ENCODE data around the gene XPO4. TPM values are rescaled to one million over a fixed set of nuclear protein-coding genes. Genes with fewer than 3 reads are reported as not detected.

XPO4 gene
- total and polyA plus RNA-seq, 2 of the 13 experiments (the other 11 are each of a cell fraction or from before 2014, with no cell fraction given): 8.4 to 24.8 TPM

- in situ Hi-C loops (cut with HindIII; ENCODE audit: extremely low pct_ligation_motif_present, low pct_unique_long_range_greater_than_20kb): no loop called here
- no peak overlapping the region for H3K4me2 ChIP-seq (ENCODE audit: low read depth, low read length)
- no TSS peak for BruUV-seq (replicated peaks)
- DNase-seq (ENCODE audit: low spot score) (no peak), FAIRE-seq (no peak), ATAC-seq (no peak)
- H3K27me3 ChIP-seq (ENCODE audit: control insufficient read depth in 1 of 2, insufficient read depth in 2 of 2, low read length in 2 of 2): no peaks in the 10 kb centered on the region
- no peak overlapping the region for H2AFZ ChIP-seq (ENCODE audit: low read length)
- POLR2A ChIA-PET: no interaction called here
- peaks cover 4% of the 10 kb centered on the region; the same call in 1 of the 2 replicates for H4K20me1 ChIP-seq (ENCODE audit: insufficient read depth, low read length)
- intact Hi-C loops (cut with micrococcal nuclease; ENCODE audit: unreplicated experiment): no loop called here
- 0 out of 2 replicates have a peak, but pooled peaks cover 4% of the 10 kb centered on the region for H3K4me1 ChIP-seq (ENCODE audit: insufficient read depth, low read length)
- H3K79me2 ChIP-seq (ENCODE audit: insufficient read depth, low read length): peaks cover 94% of the 10 kb centered on the region
- peaks cover 0 to 20% of the 10 kb centered on the region in 2 experiments; a peak in 4 of 5 replicates for H3K36me3 ChIP-seq (replicated peaks in 1 of 2; ENCODE audit: control insufficient read depth in 1 of 2, insufficient read depth in 2 of 2, low read length in 2 of 2)
- no peak overlapping the region for H3K9ac ChIP-seq (ENCODE audit: insufficient read depth, low read depth, low read length)
- CTCF ChIA-PET (ENCODE audit: low intra/inter-chr PET ratio, low total read pairs): no interaction called here
- no peaks in the 10 kb centered on the region for H3K9me3 ChIP-seq (ENCODE audit: low read length)
- H3K4me3 ChIP-seq (replicated peaks in 1 of 3; ENCODE audit: insufficient read depth in 1 of 3, low read depth in 2 of 3, low read length in 3 of 3): no peak overlapping the region
- 90% methylated on average over 2 of the region's 2 CpGs for WGBS (ENCODE audit: low lambda C conversion rate)
- H3K27ac ChIP-seq (ENCODE audit: extremely low read length, insufficient read depth, low read length): no peak overlapping the region
- no peak for TF ChIP-seq REXO4 (CRISPR knock-in tag; IDR thresholded peaks at IDR 0.05; ENCODE audit: borderline replicate concordance)
Measured at GRCh38 chr13:20894245-20894644, 8.3 kb downstream of the XPO4 start.

GRCh38 chr13:20891768-20892167 is 10.8 kb downstream of the XPO4 start:
- no peak for FAIRE-seq
- intact Hi-C loops (cut with micrococcal nuclease; ENCODE audit: unreplicated experiment): no loop called here
- WGBS (ENCODE audit: low lambda C conversion rate): 97% methylated on average over 7 of the region's 7 CpGs

More at GRCh38 chr13:20891768-20892167, 10.8 kb downstream of the XPO4 start:
- TF ChIP-seq HBP1 (CRISPR knock-in tag; IDR thresholded peaks at IDR 0.05; ENCODE audit: low read depth) (no peak), ZNF121 (CRISPR knock-in tag; IDR thresholded peaks at IDR 0.05) (peak; percentile 77)
- H3K4me3 ChIP-seq (replicated peaks in 1 of 3; ENCODE audit: insufficient read depth in 1 of 3, low read depth in 2 of 3, low read length in 3 of 3): no peak overlapping the region
- no peak overlapping the region for H3K27ac ChIP-seq (ENCODE audit: extremely low read length, insufficient read depth, low read length)
- H3K36me3 ChIP-seq (replicated peaks in 1 of 2; ENCODE audit: control insufficient read depth in 1 of 2, insufficient read depth in 2 of 2, low read length in 2 of 2): peaks cover 0 to 10% of the 10 kb centered on the region in 2 experiments; a peak in 3 of 5 replicates
- no peak overlapping the region for H2AFZ ChIP-seq (ENCODE audit: low read length)
- no peak for ATAC-seq
- POLR2A ChIA-PET: no interaction called here
- peaks cover 92% of the 10 kb centered on the region for H3K79me2 ChIP-seq (ENCODE audit: insufficient read depth, low read length)
- no peak for DNase-seq (ENCODE audit: low spot score)
- CTCF ChIA-PET (ENCODE audit: low intra/inter-chr PET ratio, low total read pairs): no interaction called here
- H3K9ac ChIP-seq (ENCODE audit: insufficient read depth, low read depth, low read length): no peak overlapping the region
- no peak overlapping the region for H3K4me2 ChIP-seq (ENCODE audit: low read depth, low read length)
- H3K9me3 ChIP-seq (ENCODE audit: low read length): no peaks in the 10 kb centered on the region
- no peaks in the 10 kb centered on the region for H3K4me1 ChIP-seq (ENCODE audit: insufficient read depth, low read length)
- H4K20me1 ChIP-seq (ENCODE audit: insufficient read depth, low read length): peaks cover 5% of the 10 kb centered on the region; the same call in 1 of the 2 replicates
- in situ Hi-C loops (cut with HindIII; ENCODE audit: extremely low pct_ligation_motif_present, low pct_unique_long_range_greater_than_20kb): no loop called here
- no TSS peak for BruUV-seq (replicated peaks)
- no peaks in the 10 kb centered on the region for H3K27me3 ChIP-seq (ENCODE audit: control insufficient read depth in 1 of 2, insufficient read depth in 2 of 2, low read length in 2 of 2)

Data from HepG2 (cell line).